ENCODE results near the gene SIRT5. TPM values are rescaled to one million over a fixed set of nuclear protein-coding genes. Genes with fewer than 3 reads are reported as not detected.

Gene SIRT5
- total RNA-seq, 1 experiment from 2014 or later: 7.6 TPM

DNA sequence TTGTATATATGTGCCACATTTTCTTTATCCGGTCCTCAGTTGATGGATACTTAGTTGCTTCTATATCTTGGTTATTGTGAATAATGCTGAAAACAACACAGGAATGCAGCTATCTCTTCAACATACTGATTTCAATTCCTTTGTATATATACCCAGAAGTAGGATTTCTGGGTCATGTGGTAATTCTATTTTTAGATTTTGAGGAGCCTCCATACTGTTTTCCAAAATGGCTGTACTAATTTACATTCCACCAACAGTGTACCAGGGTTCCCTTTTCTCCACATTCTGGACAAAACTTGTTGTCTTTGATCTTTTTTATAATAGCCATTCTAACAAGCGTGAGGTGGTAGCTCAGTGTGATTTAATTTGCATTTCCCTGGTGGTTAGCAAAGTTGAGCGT, 1.6 kb downstream of the SIRT5 start:
- no peak for TF ChIP-seq CTCF (conservative IDR thresholded peaks at IDR 0.05; ENCODE audit: low read depth, low read length)
- TF ChIP-seq EZH2 (IDR thresholded peaks at IDR 0.05; ENCODE audit: borderline replicate concordance, low read depth, low read length, poor library complexity, severe bottlenecking): no peak
- no peak overlapping the region for H3K27ac ChIP-seq (ENCODE audit: low read depth, low read length, poor library complexity, severe bottlenecking)
- ChIA-PET POLR2A (ENCODE audit: low non-redundant PET) (no interaction called here), CTCF (interaction anchor here (0.7 kb wide), 1 partner anchor 9 kb away, joined by 3 read pairs; no protein-coding TSS in a partner anchor)
- H3K4me3 ChIP-seq (ENCODE audit: low read depth, low read length, poor library complexity, severe bottlenecking): no peak overlapping the region
- BruUV-seq (replicated peaks): TSS peak; percentile 34
- H3K9me3 ChIP-seq (ENCODE audit: low read depth, low read length, poor library complexity, severe bottlenecking): no peaks in the 10 kb centered on the region
- no peaks in the 10 kb centered on the region for H3K36me3 ChIP-seq (ENCODE audit: insufficient read depth, low read length, poor library complexity, severe bottlenecking)
- intact Hi-C loops (cut with micrococcal nuclease; ENCODE audit: unreplicated experiment): no loop called here
- no peak for DNase-seq (ENCODE audit: low spot score)
- no peaks in the 10 kb centered on the region for H3K27me3 ChIP-seq (replicated peaks; ENCODE audit: insufficient read depth, low read depth, low read length, poor library complexity)
- no peaks in the 10 kb centered on the region for H3K4me1 ChIP-seq (ENCODE audit: insufficient read depth, low read length, poor library complexity, severe bottlenecking)

DNA sequence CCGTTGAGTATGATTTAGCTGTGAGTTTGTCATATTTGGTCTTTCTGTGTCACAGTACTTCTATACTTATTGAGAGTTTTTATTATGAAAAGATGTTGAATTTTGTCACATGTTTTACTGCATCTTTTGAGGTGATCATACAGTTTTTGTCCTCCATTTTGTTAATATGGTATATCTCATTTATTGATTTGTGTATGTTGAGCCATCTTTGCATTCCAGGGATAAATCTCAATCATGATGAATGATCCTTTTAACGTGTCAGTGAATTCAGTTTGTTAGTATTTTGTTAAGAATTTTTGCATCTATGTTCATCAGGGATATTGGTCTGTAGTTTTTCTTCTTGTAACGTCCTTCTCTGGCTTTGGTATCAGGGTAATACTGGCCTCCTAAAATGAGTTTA, 3.5 kb downstream of the SIRT5 start:
- Histone ChIP-seq H3K27ac (ENCODE audit: low read depth, low read length, poor library complexity, severe bottlenecking) (no peak overlapping the region), H3K9me3 (ENCODE audit: low read depth, low read length, poor library complexity, severe bottlenecking) (no peaks in the 10 kb centered on the region), H3K4me3 (ENCODE audit: low read depth, low read length, poor library complexity, severe bottlenecking) (no peak overlapping the region), H3K4me1 (ENCODE audit: insufficient read depth, low read length, poor library complexity, severe bottlenecking) (no peaks in the 10 kb centered on the region), H3K36me3 (ENCODE audit: insufficient read depth, low read length, poor library complexity, severe bottlenecking) (no peaks in the 10 kb centered on the region), H3K27me3 (replicated peaks; ENCODE audit: insufficient read depth, low read depth, low read length, poor library complexity) (no peaks in the 10 kb centered on the region)
- POLR2A ChIA-PET (ENCODE audit: low non-redundant PET): no interaction called here
- no peak for DNase-seq (ENCODE audit: low spot score)
- CTCF ChIA-PET: no interaction called here
- BruUV-seq (replicated peaks): no TSS peak
- intact Hi-C loops (cut with micrococcal nuclease; ENCODE audit: unreplicated experiment): no loop called here
- TF ChIP-seq CTCF (conservative IDR thresholded peaks at IDR 0.05; ENCODE audit: low read depth, low read length) (no peak), EZH2 (IDR thresholded peaks at IDR 0.05; ENCODE audit: borderline replicate concordance, low read depth, low read length, poor library complexity, severe bottlenecking) (no peak)

DNA sequence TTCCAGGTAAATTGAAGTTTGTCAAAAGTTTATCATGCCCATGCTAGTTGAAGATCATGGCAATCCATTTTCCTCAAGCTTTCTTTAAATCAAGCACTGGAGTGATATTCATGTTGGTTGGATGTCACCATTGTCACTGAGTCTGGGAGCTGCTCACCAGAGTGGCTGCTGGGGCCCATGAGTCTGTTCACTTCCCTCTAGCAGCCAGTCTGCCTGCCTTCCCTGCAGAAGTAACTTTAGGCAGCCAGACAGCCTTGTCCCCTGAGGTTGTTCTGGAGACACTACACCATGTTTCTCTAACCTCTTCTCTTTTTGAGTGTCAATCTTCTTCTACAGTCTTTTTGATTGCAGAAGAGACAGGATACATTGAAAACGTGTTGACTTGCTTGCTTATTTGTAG, 5.5 kb downstream of the SIRT5 start:
- H3K4me1 ChIP-seq (ENCODE audit: insufficient read depth, low read length, poor library complexity, severe bottlenecking): no peaks in the 10 kb centered on the region
- no peaks in the 10 kb centered on the region for H3K9me3 ChIP-seq (ENCODE audit: low read depth, low read length, poor library complexity, severe bottlenecking)
- TF ChIP-seq CTCF (conservative IDR thresholded peaks at IDR 0.05; ENCODE audit: low read depth, low read length) (no peak), EZH2 (IDR thresholded peaks at IDR 0.05; ENCODE audit: borderline replicate concordance, low read depth, low read length, poor library complexity, severe bottlenecking) (no peak)
- BruUV-seq (replicated peaks): no TSS peak
- intact Hi-C loops (cut with micrococcal nuclease; ENCODE audit: unreplicated experiment): no loop called here
- no peak overlapping the region for H3K27ac ChIP-seq (ENCODE audit: low read depth, low read length, poor library complexity, severe bottlenecking)
- no peaks in the 10 kb centered on the region for H3K27me3 ChIP-seq (replicated peaks; ENCODE audit: insufficient read depth, low read depth, low read length, poor library complexity)
- ChIA-PET CTCF (no interaction called here), POLR2A (ENCODE audit: low non-redundant PET) (no interaction called here)
- H3K4me3 ChIP-seq (ENCODE audit: low read depth, low read length, poor library complexity, severe bottlenecking): no peak overlapping the region
- DNase-seq (ENCODE audit: low spot score): no peak
- H3K36me3 ChIP-seq (ENCODE audit: insufficient read depth, low read length, poor library complexity, severe bottlenecking): no peaks in the 10 kb centered on the region
